Measurements from ENCODE around the gene IFIT3. TPM values are rescaled to one million over a fixed set of nuclear protein-coding genes. Genes with fewer than 3 reads are reported as not detected.

IFIT3 gene
- total RNA-seq, 2 donors from 2014 or later = 2.3 to 3.9 TPM

DNA sequence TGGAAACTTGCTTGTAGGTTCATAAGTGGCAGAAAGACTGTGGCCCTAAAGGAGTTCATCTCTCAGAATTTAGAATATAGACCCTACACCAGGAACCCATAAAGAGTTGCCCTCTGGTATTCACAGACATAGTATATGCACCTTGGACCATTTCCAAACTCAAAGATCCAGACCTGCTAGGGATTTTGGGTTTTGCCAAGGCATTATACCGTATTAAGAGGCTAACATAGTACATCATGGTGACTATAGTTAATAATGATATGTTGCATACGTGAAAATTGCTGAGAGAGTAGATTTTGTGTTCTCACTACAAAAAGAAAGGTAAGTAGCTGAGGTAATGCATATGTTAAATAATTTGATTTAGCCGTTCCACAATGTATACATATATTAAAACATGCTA is 13.9 kb downstream of the IFIT3 start:
- Histone ChIP-seq H3K9me3 (no peaks in the 10 kb centered on the region), H3K4me3 (no peak overlapping the region), H3K4me1 (no peaks in the 10 kb centered on the region), H3K36me3 (replicated peaks in 1 of 2; ENCODE audit: insufficient read depth in 1 of 2, low read depth in 2 of 2) (no peaks in the 10 kb centered on the region), H3K27ac (no peak overlapping the region), H3K27me3 (no peaks in the 10 kb centered on the region)
- DNase-seq = no peak
- intact Hi-C loops (cut with DNase I) = no loop called here
- ATAC-seq = no peak
- TF ChIP-seq CTCF (IDR thresholded peaks at IDR 0.05) (no peak), POLR2A (IDR thresholded peaks at IDR 0.05) (no peak)
- 89 to 94% methylated on average over 3 of the region's 3 CpGs for WGBS, 2 donors

GRCh38 chr10:89342206-89342958 is 14.6 kb downstream of the IFIT3 start:
- no peaks in the 10 kb centered on the region for H3K4me1 ChIP-seq
- no peak overlapping the region for H3K4me3 ChIP-seq
- H3K27me3 ChIP-seq = no peaks in the 10 kb centered on the region
- H3K27ac ChIP-seq = no peak overlapping the region
- TF ChIP-seq POLR2A (IDR thresholded peaks at IDR 0.05) = no peak
- no peak for TF ChIP-seq CTCF (IDR thresholded peaks at IDR 0.05)
- ATAC-seq (peak; percentile 18), DNase-seq (no peak)
- 69 to 74% methylated on average over 3 of the region's 3 CpGs for WGBS, 2 donors
- H3K9me3 ChIP-seq = no peaks in the 10 kb centered on the region
- intact Hi-C loops (cut with DNase I) = no loop called here
- H3K36me3 ChIP-seq (replicated peaks in 1 of 2; ENCODE audit: insufficient read depth in 1 of 2, low read depth in 2 of 2) = no peaks in the 10 kb centered on the region

DNA sequence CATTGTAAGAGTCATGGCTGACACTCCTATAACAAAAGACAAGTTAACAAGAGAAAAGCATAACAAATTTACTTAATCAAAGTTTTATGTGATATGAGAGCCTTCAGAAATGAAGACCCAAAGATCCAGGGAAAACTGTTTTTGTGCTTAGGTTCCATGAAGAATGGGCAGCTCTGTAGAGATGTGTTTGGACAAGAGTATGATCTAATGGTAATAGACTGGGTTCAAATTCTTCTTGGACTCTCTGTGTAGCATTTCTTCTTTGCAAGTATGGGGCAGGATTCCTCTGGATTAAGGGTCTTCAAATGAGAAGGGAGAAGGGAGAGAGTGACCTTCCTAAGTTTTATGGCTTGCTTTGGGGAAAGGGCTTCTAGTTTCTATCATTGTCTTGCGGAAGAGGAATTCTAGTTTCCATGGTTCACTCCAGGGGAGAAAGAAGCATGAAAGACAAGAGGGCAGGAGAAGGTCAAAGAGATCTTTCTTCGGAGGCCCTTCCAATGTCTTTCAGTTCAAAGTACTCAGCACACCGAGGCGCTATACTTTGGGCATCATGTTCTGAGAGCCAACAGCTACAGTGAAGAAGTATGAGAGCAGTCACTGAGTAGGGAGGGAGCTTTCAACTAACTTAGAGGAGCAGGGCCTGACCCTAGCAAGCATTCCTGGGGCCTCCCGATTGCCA is 15.4 kb downstream of the IFIT3 start:
- Histone ChIP-seq H3K9me3 (no peaks in the 10 kb centered on the region), H3K4me3 (no peak overlapping the region), H3K27me3 (no peaks in the 10 kb centered on the region), H3K27ac (no peak overlapping the region), H3K4me1 (no peaks in the 10 kb centered on the region), H3K36me3 (replicated peaks in 1 of 2; ENCODE audit: insufficient read depth in 1 of 2, low read depth in 2 of 2) (no peaks in the 10 kb centered on the region)
- TF ChIP-seq POLR2A (IDR thresholded peaks at IDR 0.05) (no peak), CTCF (IDR thresholded peaks at IDR 0.05) (no peak)
- DNase-seq (no peak), ATAC-seq (no peak)
- WGBS, 2 donors = 84 to 90% methylated on average over 5 of the region's 5 CpGs
- intact Hi-C loops (cut with DNase I) = no loop called here

GRCh38 chr10:89344156-89344555 is 16.4 kb downstream of the IFIT3 start:
- WGBS, 2 donors = 60 to 65% methylated on average over 2 of the region's 2 CpGs
- Histone ChIP-seq H3K27me3 (no peaks in the 10 kb centered on the region), H3K9me3 (no peaks in the 10 kb centered on the region), H3K27ac (no peak overlapping the region), H3K36me3 (replicated peaks in 1 of 2; ENCODE audit: insufficient read depth in 1 of 2, low read depth in 2 of 2) (no peaks in the 10 kb centered on the region), H3K4me3 (no peak overlapping the region), H3K4me1 (no peaks in the 10 kb centered on the region)
- no peak for ATAC-seq
- intact Hi-C loops (cut with DNase I) = no loop called here
- no peak for DNase-seq
- TF ChIP-seq POLR2A (IDR thresholded peaks at IDR 0.05) (no peak), CTCF (IDR thresholded peaks at IDR 0.05) (no peak)

Data from body of pancreas (tissue), 4 donors.